Muscle of arm (tissue), 12 donors: ENCODE results near the gene IL36RN. TPM values are rescaled to one million over a fixed set of nuclear protein-coding genes. Genes with fewer than 3 reads are reported as not detected.

ENCODE experiments used
- DNase-seq: peaks from one replicate; pipeline ENCODE4 v3.0.0-alpha.2; 2013
- polyA plus RNA-seq, 12 donors: library from polyadenylated mRNA; unstranded; fragments of 120-200 nt; gene quantifications; one replicate each; pipeline ENCODE4 v1.2.1, GENCODE V29; 2013; ENCODE audit not compliant: insufficient read length in 12 of 12

Gene IL36RN
- polyA plus RNA-seq, 12 donors: 0.12 to 17.1 (median 5.0) TPM; not detected in 7

DNA sequence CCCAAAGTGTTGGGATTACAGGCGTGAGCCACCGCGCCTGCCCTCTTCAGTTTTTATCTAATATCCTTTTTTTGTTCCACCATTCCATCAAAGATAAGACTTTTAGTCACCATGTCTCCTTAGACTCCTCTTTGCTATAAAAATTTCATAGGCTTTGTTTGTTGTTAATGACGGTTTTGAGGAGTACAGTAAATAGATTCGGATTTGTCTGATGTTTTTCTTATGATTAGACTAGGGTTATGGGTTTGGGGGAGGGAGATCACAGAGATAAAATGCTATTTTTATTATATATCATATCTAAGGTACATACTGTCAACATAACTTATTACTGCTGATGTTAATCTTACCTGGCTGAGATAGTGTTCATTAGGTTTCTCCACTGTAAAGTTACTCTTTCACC lies 12.5 kb upstream of the IL36RN start:
- DNase-seq: no peak

- no peak for DNase-seq
These were observed 7.8 kb upstream of the IL36RN start for GRCh38 chr2:113050921-113051895.

DNA sequence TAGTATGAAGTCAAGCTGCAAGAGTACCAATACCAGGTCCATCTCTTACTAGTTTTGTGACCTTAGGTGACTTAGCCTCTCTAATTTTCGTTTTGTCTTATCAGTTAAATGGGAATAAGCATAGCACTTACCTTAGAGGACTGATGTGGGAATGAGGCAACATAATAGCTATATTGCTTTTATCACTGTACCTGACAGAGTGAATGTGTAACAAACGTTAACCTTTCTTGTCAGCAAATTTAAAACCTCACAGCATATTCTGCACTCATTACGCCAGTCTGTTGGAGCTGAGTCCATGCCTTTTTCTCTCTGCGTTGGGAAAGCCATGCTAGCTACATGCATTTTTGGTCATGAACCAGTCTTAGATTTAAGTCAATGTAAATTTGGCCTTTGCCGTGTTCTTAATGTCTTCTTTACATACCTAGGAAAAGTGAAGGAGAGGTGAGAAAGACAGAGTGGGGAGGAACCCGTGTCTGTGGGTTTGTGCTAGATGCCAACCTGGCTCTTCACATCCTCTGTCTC lies 6.5 kb upstream of the IL36RN start, which contains the start of gene IL36B:
IL36B (minus strand) TSS at position 472 of the 522 bp plus-strand sequence.
- DNase-seq: no peak

- DNase-seq: no peak
These were observed 5.3 kb upstream of the IL36RN start for GRCh38 chr2:113053666-113054065.

- no peak for DNase-seq
These were observed 4.9 kb upstream of the IL36RN start for GRCh38 chr2:113054066-113054465.

GRCh38 chr2:113056521-113056920 lies 2.5 kb upstream of the IL36RN start:
- no peak for DNase-seq

GRCh38 chr2:113057117-113057516 lies 1.9 kb upstream of the IL36RN start:
- DNase-seq: no peak

GRCh38 chr2:113058411-113058994 lies 495 bp upstream of the IL36RN start:
- no peak for DNase-seq

DNA sequence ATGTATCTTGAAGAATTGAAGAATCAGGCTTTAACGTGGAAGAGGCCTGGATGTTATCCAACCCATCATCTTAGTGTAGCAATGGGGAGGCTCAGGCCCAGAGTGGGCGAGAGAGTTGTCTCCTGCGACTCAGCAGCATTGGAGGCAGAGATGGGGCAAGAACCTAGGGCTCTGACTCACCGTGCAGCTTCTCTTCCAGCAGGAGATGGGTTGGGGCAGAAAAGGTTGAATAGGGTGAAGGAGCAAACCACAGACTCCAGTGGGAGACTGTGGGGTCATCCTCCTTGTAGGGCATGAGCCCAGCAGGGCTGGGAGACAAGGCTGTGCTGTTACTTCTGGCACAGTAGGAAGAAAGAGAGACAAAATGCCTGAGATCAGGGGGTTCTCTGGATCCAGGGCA lies 1.4 kb downstream of the IL36RN start:
- no peak for DNase-seq

DNA sequence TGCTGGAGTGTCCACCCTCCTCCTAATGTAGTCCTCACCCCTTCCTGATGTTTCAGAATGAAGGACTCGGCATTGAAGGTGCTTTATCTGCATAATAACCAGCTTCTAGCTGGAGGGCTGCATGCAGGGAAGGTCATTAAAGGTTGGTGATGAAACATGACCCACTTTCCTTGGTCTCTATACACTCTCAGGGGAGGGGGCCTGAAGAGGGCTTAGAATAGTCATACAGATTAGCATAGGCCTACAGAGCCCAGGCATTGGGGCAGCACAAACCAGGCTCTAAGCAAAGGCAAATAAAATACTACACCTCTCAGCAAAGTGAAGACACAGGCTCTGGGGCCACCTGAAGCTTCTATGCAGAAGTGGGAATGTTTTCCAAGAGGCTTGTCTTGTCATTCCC lies 1.8 kb downstream of the IL36RN start:
- DNase-seq: no peak

DNA sequence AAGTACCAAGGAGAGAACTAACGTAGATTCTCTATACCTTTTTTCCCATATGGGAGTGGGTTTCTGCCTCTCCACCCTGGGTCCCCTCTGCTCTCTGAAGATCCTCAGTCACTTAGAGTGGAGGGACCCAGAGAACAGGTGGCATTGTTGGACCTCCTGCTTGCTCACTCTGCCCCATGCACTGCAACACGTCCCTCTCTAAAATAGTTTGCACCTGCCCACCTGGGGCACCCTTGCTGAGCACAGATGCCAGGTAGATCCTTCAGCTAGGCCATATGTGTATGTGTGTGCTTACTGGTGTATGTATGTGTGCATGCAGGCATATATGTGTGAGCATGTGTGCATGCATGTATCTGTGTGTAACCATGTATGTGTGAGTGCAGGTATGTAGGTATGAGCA lies 2.2 kb downstream of the IL36RN start:
- DNase-seq: no peak

DNA sequence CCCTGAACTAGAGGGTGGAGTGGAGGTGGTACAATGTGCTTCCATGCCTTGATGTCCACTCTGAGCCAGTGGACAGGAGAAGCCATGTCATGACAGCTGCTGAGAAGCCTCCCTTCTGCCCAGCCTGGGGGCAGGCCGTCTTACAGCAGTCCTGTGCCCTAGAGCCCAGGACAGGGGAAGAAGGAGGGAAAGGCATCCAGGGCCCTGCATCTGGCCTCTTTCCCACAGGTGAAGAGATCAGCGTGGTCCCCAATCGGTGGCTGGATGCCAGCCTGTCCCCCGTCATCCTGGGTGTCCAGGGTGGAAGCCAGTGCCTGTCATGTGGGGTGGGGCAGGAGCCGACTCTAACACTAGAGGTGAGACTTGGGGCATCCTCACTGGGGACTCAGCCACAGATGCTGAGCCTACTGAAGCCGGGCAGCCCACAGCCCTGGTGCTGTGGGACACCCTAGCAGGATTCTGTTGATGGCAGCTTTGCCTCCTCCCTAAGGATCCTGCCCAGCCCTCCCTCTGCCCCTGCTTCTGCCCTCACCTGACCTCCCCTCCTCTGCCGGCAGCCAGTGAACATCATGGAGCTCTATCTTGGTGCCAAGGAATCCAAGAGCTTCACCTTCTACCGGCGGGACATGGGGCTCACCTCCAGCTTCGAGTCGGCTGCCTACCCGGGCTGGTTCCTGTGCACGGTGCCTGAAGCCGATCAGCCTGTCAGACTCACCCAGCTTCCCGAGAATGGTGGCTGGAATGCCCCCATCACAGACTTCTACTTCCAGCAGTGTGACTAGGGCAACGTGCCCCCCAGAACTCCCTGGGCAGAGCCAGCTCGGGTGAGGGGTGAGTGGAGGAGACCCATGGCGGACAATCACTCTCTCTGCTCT lies 3.1 kb downstream of the IL36RN start:
- DNase-seq: no peak

GRCh38 chr2:113064281-113064680 lies 5.3 kb downstream of the IL36RN start:
- no peak for DNase-seq

GRCh38 chr2:113064898-113065297 lies 5.9 kb downstream of the IL36RN start:
- DNase-seq: no peak

GRCh38 chr2:113067681-113068080 lies 8.7 kb downstream of the IL36RN start, which contains the start of gene IL1F10:
Gene IL1F10 (plus strand): TSS chr2:113067970. CDS start chr2:113072739, 4,769 bp downstream.
- DNase-seq: no peak

DNA sequence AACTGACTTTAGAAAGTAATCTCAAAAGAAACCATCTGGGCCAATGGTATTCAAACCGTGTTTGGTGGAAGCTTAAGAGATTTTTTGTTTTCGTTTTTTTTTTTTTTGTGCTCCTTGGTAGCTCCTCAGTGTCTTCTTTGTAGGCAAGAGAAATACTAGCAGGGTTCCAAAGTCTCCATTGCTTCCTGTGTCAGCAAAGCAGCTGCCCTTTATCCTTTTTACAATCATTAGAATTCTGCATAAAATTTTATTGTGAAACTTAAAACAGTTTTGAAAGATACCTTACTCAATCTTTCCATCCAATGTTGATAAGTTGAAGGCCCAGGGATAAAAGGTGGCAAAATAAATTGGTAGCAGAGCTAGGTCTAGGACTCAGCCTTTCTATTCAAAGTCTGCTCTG lies 9.3 kb downstream of the IL36RN start:
- no peak for DNase-seq

DNA sequence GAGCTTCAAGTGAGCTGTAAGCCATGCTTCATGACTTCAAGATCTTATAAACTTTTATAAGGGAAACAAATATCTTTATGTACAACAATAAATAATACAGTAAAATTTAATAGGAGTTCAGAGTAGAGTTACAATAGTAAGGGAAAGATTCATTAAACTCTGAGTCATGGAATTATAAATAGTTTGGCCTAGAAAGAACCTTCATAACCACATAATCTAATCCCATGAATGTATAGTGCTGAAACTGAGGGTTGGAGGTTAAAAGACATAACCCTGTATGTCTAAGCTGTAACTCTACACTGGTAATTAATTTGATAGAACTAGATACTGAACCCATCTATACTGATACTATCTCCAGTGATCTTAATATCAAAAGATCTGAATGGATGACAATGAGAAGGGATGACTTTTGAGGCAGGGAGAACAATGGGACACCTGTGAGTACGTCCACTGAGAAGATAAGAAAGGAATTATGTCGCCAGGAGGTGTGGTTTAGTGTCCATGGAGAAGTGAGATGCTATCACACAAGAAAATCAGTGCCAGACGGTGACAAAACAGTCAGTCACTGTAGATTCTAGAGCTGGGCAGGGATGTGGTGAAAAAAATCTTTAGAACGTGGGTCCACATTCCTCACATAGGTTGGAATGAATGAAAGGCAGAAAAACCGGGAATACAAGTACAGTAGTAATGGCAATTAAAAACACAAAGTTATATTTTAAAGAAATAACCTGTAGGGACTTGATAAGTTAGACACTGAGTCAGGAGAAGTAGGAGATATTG lies 9.9 kb downstream of the IL36RN start:
- no peak for DNase-seq

DNA sequence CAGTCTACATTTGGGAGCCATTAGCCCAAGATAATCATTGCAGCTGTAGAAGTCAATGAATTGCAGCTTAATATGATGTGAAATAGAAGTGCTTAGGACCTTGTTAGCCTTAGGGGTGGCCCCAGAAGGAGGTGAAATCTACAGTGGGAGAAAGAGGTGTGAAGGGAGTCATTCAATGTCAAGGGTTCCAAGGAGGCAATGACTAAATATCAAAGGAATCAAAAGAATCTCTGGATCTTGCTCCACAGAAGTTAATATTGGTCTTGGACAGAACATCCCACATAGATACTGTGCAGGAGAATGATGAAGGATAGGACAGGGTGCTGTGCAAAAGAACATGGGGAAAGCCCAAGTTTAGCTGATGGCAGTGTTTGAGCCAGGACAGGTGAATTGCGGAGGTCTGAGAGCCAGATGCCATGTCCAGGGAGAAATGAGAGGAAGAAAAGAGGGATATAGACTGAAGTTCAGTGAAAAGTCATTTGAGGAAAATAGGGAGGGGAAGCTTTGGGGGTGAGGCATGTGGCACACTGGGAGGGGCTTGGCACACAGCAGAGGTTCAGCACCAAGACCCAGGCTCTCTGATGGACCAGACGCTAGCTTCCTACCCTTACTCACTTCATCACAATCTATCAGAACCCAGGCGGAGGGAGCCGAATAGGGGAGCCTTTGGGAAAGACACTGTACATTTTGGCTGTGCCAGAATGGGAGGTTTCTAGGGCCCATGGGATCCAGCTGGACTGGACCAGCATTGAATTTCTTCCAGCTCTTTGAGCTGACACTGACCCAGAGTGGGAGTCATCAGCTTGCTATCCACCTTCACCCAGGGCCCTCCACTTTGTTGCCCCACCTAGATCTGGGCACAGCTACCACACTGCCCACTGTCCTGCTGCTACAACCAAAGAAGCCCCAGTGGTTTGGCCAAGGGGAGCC lies 10.9 kb downstream of the IL36RN start:
- DNase-seq: no peak

- DNase-seq: no peak
These were observed 11.6 kb downstream of the IL36RN start for GRCh38 chr2:113070606-113070975.

- DNase-seq: no peak
These were observed 13.6 kb downstream of the IL36RN start for GRCh38 chr2:113072584-113072983.
